ENCODE measurements around the gene STAG2. TPM values are rescaled to one million over a fixed set of nuclear protein-coding genes. Genes with fewer than 3 reads are reported as not detected.

Gene STAG2
- total RNA-seq, 1 donor = 91.2 TPM

GRCh38 chrX:124086411-124086810, 124.9 kb downstream of the STAG2 start:
- no peak overlapping the region for H3K4me2 ChIP-seq (ENCODE audit: insufficient read depth, low read length)
- H3K79me2 ChIP-seq (ENCODE audit: insufficient read depth, low read length) = no peaks in the 10 kb centered on the region
- H3K27ac ChIP-seq (ENCODE audit: low read depth, low read length) = no peak overlapping the region
- H3K4me3 ChIP-seq (ENCODE audit: insufficient read depth, low read length) = no peak overlapping the region
- no peaks in the 10 kb centered on the region for H3K27me3 ChIP-seq (ENCODE audit: insufficient read depth, low read length)
- no peak overlapping the region for H2AFZ ChIP-seq (ENCODE audit: low read length)
- no peaks in the 10 kb centered on the region for H3K4me1 ChIP-seq (ENCODE audit: insufficient read depth, low read length)
- H4K20me1 ChIP-seq (ENCODE audit: insufficient read depth, low read length) = no peaks in the 10 kb centered on the region
- DNase-seq (ENCODE audit: insufficient read length, low spot score, missing footprints) = no peak
- H3K36me3 ChIP-seq (ENCODE audit: insufficient read depth, low read length) = peaks cover 27% of the 10 kb centered on the region
- TF ChIP-seq CTCF (IDR thresholded peaks at IDR 0.05; ENCODE audit: extremely low read depth, low read depth, low read length) = no peak
- no peaks in the 10 kb centered on the region for H3K9me3 ChIP-seq (ENCODE audit: low read depth, low read length)

DNA sequence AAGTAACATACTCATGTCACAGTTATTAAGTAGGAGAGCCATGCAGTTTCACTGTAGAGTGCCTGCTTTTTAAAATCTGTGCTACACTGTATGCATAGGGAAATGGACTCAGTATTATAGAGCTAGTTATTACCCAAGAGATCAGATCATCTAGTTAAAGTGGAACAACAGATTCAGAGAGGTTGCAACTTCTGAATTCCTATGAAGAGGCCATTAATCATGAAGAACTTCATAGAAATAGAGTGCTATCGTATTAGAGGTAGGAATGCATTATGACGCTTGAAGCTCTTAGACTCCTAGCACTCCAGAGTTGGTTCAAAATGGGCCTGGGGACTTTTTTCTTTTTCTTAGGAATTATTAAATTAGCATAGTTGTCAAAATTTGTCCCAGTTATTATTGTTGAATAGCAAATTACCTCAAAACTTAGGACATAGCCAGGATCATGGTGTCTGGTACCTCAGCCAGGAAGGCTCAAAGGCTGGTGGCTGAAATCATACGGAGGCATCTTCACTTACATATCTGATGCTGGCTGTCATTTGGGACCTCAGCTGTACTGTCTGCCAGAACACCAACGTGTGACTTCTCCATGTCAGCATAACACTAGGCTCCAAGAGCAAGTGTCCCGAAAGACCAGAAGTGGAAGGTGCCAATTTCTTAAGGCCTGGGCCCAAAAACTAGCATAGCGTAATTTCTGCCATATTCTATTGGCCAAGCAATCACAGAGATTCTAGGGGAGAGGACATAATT, 125.7 kb downstream of the STAG2 start:
- Histone ChIP-seq H3K36me3 (ENCODE audit: insufficient read depth, low read length) (peaks cover 30% of the 10 kb centered on the region), H3K4me2 (ENCODE audit: insufficient read depth, low read length) (no peak overlapping the region), H3K4me1 (ENCODE audit: insufficient read depth, low read length) (no peaks in the 10 kb centered on the region), H4K20me1 (ENCODE audit: insufficient read depth, low read length) (no peaks in the 10 kb centered on the region), H3K4me3 (ENCODE audit: insufficient read depth, low read length) (no peak overlapping the region), H3K27ac (ENCODE audit: low read depth, low read length) (no peak overlapping the region), H2AFZ (ENCODE audit: low read length) (no peak overlapping the region), H3K79me2 (ENCODE audit: insufficient read depth, low read length) (no peaks in the 10 kb centered on the region), H3K27me3 (ENCODE audit: insufficient read depth, low read length) (no peaks in the 10 kb centered on the region), H3K9me3 (ENCODE audit: low read depth, low read length) (no peaks in the 10 kb centered on the region)
- no peak for TF ChIP-seq CTCF (IDR thresholded peaks at IDR 0.05; ENCODE audit: extremely low read depth, low read depth, low read length)
- DNase-seq (ENCODE audit: insufficient read length, low spot score, missing footprints) = no peak

GRCh38 chrX:124093222-124093621, 131.7 kb downstream of the STAG2 start:
- H3K36me3 ChIP-seq (ENCODE audit: insufficient read depth, low read length) = peaks cover 17% of the 10 kb centered on the region

More at GRCh38 chrX:124093222-124093621, 131.7 kb downstream of the STAG2 start:
- no peak overlapping the region for H3K4me2 ChIP-seq (ENCODE audit: insufficient read depth, low read length)
- no peaks in the 10 kb centered on the region for H3K9me3 ChIP-seq (ENCODE audit: low read depth, low read length)
- no peaks in the 10 kb centered on the region for H4K20me1 ChIP-seq (ENCODE audit: insufficient read depth, low read length)
- DNase-seq (ENCODE audit: insufficient read length, low spot score, missing footprints) = no peak
- no peak for TF ChIP-seq CTCF (IDR thresholded peaks at IDR 0.05; ENCODE audit: extremely low read depth, low read depth, low read length)
- no peaks in the 10 kb centered on the region for H3K79me2 ChIP-seq (ENCODE audit: insufficient read depth, low read length)
- H2AFZ ChIP-seq (ENCODE audit: low read length) = no peak overlapping the region
- H3K27me3 ChIP-seq (ENCODE audit: insufficient read depth, low read length) = no peaks in the 10 kb centered on the region
- no peak overlapping the region for H3K27ac ChIP-seq (ENCODE audit: low read depth, low read length)
- no peak overlapping the region for H3K4me3 ChIP-seq (ENCODE audit: insufficient read depth, low read length)
- H3K4me1 ChIP-seq (ENCODE audit: insufficient read depth, low read length) = no peaks in the 10 kb centered on the region
